ENCODE measurements around the gene FBLN2.

The FBLN2 gene

DNA sequence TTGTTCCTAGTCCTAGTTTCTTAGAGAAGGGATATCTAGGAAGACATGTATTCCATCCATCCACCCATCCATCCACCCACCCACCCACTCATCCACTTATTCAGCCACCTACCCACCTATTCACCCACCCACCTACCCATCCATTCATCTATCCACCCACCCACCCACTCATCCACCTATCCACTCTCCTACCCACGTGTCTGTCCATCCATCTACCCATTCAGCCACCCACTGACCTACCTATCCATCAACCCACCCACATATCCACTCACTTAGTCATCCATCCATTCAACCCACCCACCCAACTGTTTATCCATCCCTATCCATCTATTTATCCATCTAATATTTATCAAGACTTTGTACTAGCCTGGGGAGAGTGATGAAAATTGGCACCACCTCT lies 120.5 kb downstream of the FBLN2 start:
- DNase-seq: no peak

DNA sequence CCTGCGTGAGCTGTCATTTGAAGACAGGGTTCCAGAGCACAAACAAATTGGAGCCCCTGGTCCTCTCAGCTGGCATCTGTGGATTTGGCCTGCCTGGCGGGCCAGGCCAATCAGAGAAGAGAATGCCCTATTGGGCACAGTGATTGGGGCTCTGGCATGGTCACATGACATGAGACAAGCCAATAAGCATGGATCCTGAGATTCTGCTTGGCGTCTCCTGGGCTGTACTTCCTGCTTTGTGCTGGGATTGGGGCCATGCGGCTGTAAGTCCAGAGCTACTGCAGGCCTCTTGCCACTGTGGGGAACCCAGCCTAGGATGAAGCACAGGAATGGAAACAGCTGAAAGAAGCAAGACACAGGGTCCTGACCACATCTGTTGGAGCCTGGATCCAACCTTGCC lies 121.4 kb downstream of the FBLN2 start:
- DNase-seq: no peak

DNA sequence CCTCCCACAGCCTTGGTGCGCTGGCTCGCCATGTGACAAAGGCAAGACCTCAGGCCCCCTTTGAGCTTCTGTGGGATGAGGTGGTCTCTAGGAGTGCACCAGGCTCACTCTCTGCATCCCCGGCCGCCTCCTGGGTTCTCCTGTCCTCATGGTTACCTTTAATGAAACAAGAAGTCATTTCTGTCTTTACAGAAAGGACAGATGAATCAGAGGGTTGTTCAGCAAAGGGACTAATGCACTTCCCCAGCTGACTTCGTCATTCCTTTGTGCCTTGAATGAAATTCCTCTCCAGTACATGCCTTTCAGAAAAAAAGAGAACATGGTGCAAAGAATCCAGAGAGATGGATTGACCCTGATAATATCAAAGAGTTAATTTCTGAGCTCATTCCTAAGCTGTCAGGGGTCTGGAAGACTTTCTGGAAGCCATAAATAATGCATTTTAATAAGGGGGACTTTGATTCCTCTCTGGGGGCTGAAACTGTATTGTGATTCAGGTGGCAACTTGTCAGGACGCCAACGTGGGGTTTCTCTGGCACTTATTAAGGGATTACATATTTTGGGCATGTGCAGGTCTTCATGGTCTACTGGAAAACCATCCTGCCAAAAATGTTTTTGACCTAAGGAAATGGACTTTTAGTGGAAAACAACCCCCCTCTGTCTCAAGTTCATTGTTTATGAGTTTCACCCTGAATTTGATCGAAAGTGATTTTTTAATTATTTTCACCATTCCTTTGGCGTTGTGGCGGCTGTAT lies 122.7 kb downstream of the FBLN2 start:
- no peak for DNase-seq

DNA sequence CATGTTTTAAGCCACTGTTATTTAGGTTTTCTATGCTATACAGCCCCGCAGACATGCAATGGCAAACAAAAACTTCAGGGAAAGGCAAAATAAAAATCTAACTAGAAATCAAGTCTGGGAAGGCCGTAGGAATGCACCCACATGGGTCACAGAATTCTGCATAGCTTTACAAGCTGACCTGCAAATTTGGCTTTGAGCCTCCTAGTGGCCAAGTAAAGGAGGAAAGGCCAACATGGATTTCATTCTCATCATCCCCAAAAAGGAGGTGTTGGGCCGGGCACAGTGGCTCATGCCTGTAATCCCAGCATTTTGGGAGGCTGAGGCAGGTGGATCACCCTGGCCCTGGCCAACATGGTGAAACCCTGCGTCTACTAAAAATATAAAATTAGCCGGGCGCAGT lies 124.3 kb downstream of the FBLN2 start:
- no peak for DNase-seq

DNA sequence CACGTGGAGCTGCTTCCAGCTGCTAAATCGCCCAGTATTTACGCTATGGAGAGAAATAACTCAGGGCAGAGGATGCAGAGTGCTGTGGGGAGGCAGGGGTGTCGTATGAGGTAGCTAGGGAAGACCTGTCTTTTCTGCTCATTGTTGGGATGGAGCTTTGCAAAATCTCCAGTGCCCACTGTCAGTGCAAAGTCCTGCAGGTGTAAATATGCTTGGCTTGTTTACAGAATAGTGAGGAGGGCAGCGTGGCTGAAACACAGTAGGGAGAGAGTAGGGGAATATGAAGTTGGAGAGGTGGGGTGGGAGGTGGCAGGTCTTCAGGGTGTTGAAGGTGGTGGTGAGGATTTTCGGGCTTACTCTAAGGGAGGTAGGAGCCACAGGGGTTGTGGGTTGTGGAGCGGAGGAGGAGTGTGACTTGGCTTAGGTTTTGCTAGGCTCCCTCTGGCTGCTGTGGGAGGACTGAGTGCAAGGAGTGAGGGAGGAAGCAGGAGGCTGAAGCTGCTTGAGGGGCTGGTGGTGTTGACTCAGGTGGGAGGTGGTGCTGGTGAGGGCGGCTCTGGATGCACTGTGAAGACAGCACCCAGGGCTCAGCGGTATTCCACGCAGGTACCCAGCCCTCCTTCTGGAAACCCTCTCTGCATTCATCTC lies 125.7 kb downstream of the FBLN2 start:
- no peak for DNase-seq

DNA sequence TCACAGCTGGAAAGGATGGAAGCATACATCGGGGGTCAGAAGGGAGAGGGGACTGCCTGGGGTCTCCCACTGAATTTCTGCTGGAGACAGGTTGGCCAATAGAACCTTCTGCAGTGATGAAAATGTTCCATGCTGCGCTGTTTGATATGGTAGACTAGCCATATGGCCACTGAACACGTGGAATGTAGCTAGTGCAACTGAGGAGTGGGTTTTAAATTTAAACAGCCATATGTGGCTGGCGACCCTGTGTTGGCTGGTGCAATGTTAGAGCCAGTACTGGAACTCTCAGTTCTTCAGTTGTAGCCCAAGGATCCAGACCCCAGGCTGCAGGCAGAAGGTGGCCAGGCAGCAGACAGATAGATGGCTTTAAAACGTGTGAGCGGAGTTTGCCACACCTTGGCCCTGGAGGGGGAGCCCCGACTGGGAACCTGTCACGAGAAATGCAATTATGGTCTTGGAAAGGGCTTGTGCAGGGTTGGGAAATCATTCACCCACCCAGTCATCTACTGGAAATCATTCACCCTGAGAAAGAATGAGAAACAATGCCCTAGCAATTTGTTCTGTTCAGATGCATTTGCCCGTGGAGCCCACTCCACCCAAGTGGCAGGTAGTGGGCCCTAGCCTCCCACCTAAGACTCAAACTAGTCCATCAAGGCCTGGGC lies 127.6 kb downstream of the FBLN2 start:
- DNase-seq: no peak

DNA sequence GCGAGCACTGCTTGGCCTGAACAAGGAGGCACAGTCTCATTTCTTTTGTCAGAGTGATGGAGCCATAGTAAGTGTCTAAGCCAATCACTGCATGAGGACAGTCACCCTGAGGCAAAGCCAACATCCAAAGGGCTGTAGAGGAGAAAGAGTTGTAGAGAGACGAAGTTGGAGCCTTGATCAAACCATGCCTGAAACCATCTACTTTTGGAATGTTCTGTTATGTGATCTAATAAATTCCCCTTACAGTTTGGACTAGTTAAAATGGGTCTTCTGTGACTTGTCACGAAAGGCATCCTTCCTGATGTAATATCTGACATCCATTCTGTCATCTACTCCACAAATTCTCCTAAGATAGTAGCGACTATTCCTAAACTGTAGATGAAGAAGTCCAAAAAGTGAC lies 128.3 kb downstream of the FBLN2 start:
- no peak for DNase-seq

DNA sequence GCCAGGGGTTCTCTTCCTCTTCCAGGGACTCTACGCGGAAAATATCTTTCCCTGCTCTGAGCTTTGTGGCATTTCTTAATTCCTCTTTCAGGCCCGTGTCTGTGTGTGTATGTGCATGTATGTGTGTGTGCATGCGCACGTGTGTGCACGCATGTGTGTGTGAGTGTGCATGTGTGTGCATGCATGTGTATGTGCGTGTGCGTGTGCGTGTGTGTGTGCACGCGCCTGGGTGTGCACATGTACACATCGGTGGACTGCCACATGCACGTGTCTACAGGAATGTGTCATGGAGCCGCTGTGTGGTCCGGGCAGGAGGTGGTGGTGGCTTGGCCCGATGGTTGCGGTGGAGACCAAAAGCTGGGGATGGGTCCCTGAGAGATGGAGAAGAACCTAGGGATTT lies 133.0 kb downstream of the FBLN2 start:
- no peak for DNase-seq

DNA sequence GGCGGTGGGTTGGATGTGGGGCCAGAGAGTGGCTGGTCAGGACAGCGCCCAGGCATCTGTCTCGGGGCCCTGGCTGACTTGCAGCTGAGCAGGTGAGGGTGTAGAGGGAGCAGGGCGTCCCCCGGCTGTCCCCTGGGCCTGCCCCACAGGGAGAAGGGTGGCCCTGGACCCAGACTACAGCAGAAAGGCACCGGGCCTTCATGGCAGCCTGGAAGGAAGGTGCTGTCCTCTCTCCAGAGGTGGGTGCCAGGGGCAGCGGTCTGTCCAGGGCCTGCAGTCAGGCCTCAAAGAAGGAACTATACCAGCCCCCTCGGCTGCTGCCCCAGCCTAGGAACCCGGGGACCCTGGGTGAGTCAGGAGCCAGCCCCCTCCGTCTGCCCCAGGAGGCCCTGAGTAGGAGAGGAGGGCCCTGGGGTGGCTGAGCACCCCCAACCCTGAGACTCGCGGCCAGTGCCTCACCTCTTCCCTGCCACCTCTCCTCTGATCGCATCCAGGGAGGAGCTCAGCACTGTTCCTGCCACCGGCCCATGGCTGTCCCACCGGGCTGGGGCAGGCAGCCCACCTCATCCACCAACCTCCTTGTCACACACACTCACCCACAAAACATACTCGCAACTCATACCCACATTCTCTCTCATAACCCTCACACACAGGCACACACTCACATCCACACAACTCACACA lies 133.5 kb downstream of the FBLN2 start:
- no peak for DNase-seq

DNA sequence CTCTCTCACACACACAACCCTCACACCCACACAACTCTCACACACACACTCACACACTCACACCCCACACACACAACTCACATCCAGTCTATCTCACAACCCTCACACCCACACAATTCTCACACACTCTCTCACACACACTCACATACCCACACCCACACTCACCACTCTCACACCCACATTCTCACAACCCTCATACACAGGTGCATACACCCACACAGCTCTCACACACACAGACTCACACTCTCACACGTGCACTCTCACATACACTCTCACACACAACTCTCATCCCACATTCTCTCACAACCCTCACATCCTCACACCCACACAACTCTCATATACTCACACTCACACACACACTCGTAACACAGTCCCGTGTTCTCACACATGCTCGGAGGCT lies 134.4 kb downstream of the FBLN2 start:
- no peak for DNase-seq

DNA sequence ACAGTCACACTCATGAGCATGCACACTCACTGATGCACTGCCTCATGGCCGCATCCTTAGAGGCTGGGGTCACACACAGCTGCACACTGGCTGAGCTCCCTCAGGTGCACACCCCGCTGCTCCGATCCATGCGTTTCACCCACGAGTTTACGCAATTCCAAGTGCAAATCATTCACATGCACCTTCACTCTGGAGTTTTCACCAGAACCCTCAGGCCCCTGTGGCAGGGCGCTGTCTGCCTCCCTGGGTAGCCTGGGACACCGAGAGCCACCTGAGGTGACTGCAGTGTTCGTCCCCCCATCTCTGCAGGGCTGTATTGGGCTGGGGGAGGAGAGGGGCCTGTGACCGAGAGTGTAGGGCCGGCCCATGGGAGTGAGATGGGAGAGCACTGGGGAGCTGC lies 134.8 kb downstream of the FBLN2 start:
- DNase-seq: no peak

DNA sequence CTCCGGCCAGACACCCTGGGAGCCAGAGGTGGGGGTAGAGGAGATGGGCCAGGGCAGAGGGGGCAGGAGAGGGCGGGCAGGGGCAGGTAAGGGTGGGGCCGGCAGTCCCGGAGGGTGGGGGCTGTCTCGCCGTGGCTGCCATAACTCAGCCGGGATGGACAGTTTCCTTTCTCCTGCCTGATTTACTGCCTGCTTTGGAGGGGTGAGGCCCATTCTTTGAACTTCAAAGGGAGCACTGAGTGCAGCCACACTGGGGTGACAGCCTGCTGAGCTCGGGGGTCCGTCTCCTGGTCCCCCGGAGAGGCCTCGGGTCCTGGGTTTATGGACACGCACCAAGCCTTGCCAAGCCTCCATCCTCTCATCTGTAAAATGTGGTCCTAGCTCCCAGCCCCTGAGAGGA lies 135.4 kb downstream of the FBLN2 start:
- no peak for DNase-seq

DNA sequence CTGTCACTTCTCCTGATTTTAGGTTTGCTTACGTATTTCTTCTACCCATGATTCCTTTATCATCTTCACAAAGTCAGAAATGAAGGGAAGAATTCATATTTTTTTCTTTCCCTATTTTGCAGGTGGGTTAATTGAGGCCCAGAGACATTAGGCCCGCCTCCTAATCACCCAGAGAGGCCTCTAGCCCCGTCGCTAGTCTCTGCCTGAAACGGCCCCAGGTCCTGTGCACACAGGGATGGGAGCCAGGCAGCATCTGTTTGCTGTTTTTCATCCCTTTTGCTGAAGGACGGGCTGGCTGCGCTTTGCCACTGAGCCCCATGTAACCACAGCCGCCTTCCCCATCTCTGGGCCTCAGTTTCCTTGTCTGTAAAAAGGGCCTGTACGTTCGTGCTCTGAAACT lies 135.9 kb downstream of the FBLN2 start:
- no peak for DNase-seq

DNA sequence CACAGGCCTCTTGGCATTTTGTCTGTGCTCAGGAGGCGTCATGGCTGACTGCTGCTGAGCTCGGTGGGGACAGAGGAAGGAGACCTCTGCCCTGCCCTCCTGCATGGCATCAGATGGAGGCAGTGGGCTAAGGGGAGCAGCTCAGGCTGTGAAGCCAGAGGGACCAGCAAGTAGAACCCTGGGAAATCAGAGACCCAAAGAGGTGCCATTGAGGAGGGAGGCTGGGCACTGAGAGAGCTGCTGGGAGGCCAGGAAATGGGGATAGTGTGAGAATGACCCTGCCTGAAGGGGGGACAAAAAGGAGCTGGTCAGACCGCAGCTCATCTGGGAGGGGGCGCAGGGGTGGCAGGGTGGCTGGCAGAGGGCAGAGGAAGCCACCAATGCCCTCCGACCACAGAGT lies 136.8 kb downstream of the FBLN2 start:
- no peak for DNase-seq

DNA sequence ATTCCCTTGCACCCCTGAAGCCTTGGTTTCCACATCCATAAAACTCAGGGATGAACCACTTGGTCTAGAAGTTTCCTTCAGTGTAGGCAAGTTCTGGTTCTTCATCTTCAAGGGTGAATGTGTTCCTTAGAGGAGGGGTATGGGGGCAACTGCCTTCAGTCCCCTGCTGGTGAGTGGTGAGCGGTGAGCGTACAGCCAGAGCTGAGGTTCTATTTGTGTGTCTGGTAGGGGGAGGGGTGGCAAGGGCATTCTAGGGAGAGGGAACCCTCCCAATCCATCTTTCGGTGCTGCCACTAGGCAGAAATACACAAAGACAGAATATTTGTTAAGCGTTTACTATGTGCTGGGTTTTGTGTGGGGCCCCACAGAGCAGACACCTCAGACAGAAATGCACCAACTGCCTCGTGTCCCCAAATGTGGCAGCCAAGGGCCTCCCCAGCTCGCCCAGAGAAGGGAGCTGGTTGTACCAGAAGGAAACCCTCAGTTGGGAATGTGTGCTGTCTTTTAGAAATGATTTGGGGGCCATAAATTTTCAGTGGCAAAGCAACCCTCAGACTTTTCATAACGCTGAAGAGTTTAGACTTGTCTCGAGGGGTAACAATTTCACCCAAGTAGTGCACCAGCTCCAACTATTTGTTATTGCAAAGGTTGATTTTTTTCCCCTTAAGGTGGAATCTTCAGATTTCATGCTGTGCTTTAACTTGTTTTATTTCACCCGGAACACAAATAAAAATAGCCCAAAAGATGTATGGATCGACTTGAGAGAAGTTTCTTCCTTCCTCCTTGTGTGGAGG lies 137.6 kb downstream of the FBLN2 start:
- DNase-seq: no peak

DNA sequence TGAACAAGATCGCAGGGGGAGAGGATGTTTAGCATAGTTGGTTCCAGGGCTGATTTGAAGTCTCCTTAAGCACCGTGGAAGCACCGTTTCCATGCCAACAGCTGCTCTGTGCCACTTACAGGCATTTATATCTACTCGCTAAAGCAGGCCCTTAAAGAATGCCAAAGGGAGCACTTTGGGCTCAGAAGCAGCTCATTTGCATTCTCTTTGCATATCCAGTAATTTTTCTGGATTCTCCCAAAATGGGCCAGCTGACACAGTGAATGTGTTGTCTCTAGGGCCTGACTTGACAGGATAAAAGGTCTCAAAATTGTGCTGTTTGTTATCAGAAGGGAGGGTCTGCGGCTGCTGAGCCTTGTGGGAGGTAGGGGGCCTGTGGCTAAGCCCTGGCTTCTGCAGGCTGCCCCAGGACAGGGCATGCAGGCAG lies 138.6 kb downstream of the FBLN2 start:
- DNase-seq: no peak
